ENCODE results near the gene F7. TPM values are rescaled to one million over a fixed set of nuclear protein-coding genes. Genes with fewer than 3 reads are reported as not detected.
A peak's percentile ranks its signal among the peaks of the same experiment; 100 is the strongest.

Gene F7
- total and polyA plus RNA-seq, 2 of the 4 experiments (the other 2 are of a cell fraction), result under 0.01 to 0.07 TPM

DNA sequence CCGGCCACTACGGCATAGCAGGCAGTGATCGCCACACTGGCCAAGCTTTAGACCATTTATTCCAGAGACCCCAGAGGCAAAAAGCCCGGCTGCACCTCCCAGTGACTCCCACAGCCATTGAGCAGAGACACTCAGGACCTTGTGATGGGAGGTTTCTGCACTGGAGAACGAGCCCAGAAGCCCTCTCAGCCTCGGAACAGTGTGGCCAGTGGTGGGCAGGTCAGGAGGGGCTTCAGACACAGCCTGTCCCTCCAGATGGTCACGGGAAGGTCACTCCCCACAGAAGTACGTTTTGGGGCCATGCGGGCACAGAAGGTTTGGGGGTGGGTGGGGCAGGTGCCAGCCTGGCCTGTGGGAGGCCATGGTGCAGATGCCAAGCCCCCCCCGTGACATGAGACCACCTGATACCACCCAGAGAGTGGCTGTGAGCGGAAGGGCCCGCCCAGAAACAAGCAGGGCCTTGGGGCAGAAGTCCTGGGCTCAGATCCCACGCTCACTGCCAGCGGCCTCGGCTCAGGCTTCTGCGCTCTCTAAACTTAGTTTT lies 16.4 kb downstream of the F7 start:
- no peak overlapping the region for H3K27ac ChIP-seq (ENCODE audit: insufficient read depth, low read length)
- peak overlapping the region; percentile 31 for H4K5ac ChIP-seq (ENCODE audit: low read depth, low read length)
- H3K27me3 ChIP-seq (ENCODE audit: control insufficient read depth, insufficient read depth, low read length), result peaks cover 1% of the 10 kb centered on the region; the same call in 1 of the 2 replicates
- H3K23ac ChIP-seq (ENCODE audit: low read depth, low read length), result no peak overlapping the region
- no peaks in the 10 kb centered on the region for H3K9me3 ChIP-seq (ENCODE audit: control insufficient read depth, insufficient read depth, low read length)
- peak overlapping the region in 1 of 2 experiments; percentile 26; a peak in 3 of 4 replicates for H4K8ac ChIP-seq (ENCODE audit: low read depth in 2 of 2, low read length in 2 of 2)
- H2AFZ ChIP-seq (replicated peaks; ENCODE audit: low read length, poor library complexity), result peak overlapping the region; percentile 80
- no peaks in the 10 kb centered on the region for H3K79me1 ChIP-seq (ENCODE audit: low read depth in 1 of 2, low read length in 2 of 2)
- H2AK5ac ChIP-seq (ENCODE audit: low read depth, low read length), result no peak overlapping the region; the same call in 1 of the 2 replicates
- ChIA-PET POLR2A (ENCODE audit: unreplicated experiment) (no interaction called here), CTCF (no interaction called here)
- no peaks in the 10 kb centered on the region for H4K20me1 ChIP-seq (ENCODE audit: insufficient read depth, low read length)
- in situ Hi-C loops (cut with MboI; ENCODE audit: low sequenced_read_pairs) (no loop called here), intact Hi-C loops (cut with micrococcal nuclease) (no loop called here), dilution Hi-C loops (cut with HindIII; ENCODE audit: low sequenced_read_pairs, unreplicated experiment) (no loop called here)
- H2AK9ac ChIP-seq (replicated peaks; ENCODE audit: low read depth, low read length, poor library complexity), result peak overlapping the region; percentile 44
- peak overlapping the region; percentile 3; the same call in 1 of the 2 replicates for H3K4ac ChIP-seq (ENCODE audit: low read depth, low read length)
- no peak overlapping the region for H2BK5ac ChIP-seq (ENCODE audit: low read depth, low read length, poor library complexity, severe bottlenecking)
- H3K4me2 ChIP-seq (ENCODE audit: low read depth, low read length), result no peak overlapping the region
- H3K14ac ChIP-seq (replicated peaks; ENCODE audit: low read depth, low read length), result no peak overlapping the region
- no peak overlapping the region for H2BK15ac ChIP-seq (ENCODE audit: low read depth, low read length)
- no peak overlapping the region for H2BK20ac ChIP-seq (ENCODE audit: low read depth, low read length)
- TF ChIP-seq NFE2L2 (IDR thresholded peaks at IDR 0.05; ENCODE audit: low read depth, low read length) (no peak), CHD1 (IDR thresholded peaks at IDR 0.05; ENCODE audit: low read depth, low read length) (no peak), FOS (IDR thresholded peaks at IDR 0.05; ENCODE audit: low read depth, low read length) (no peak), RCOR1 (IDR thresholded peaks at IDR 0.05; ENCODE audit: insufficient replicate concordance, low read length) (no peak), SMC3 (IDR thresholded peaks at IDR 0.05; ENCODE audit: low read depth, low read length) (no peak), BHLHE40 (IDR thresholded peaks at IDR 0.05; ENCODE audit: low read depth, low read length) (no peak), RFX5 (IDR thresholded peaks at IDR 0.05; ENCODE audit: low read depth, low read length) (no peak), POLR2A (IDR thresholded peaks at IDR 0.05; ENCODE audit: low read depth, low read length) (no peak), MAFK (IDR thresholded peaks at IDR 0.05; ENCODE audit: low read depth, low read length) (no peak)
- TF ChIP-seq, protein P1, sequence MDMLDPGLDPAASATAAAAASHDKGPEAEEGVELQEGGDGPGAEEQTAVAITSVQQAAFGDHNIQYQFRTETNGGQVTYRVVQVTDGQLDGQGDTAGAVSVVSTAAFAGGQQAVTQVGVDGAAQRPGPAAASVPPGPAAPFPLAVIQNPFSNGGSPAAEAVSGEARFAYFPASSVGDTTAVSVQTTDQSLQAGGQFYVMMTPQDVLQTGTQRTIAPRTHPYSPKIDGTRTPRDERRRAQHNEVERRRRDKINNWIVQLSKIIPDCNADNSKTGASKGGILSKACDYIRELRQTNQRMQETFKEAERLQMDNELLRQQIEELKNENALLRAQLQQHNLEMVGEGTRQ (IDR thresholded peaks at IDR 0.05; ENCODE audit: low read depth, low read length), result no peak
- TF ChIP-seq, protein P2, sequence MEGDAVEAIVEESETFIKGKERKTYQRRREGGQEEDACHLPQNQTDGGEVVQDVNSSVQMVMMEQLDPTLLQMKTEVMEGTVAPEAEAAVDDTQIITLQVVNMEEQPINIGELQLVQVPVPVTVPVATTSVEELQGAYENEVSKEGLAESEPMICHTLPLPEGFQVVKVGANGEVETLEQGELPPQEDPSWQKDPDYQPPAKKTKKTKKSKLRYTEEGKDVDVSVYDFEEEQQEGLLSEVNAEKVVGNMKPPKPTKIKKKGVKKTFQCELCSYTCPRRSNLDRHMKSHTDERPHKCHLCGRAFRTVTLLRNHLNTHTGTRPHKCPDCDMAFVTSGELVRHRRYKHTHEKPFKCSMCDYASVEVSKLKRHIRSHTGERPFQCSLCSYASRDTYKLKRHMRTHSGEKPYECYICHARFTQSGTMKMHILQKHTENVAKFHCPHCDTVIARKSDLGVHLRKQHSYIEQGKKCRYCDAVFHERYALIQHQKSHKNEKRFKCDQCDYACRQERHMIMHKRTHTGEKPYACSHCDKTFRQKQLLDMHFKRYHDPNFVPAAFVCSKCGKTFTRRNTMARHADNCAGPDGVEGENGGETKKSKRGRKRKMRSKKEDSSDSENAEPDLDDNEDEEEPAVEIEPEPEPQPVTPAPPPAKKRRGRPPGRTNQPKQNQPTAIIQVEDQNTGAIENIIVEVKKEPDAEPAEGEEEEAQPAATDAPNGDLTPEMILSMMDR (conservative IDR thresholded peaks at IDR 0.05; ENCODE audit: low read depth, low read length), result no peak
- TF ChIP-seq, protein P3, sequence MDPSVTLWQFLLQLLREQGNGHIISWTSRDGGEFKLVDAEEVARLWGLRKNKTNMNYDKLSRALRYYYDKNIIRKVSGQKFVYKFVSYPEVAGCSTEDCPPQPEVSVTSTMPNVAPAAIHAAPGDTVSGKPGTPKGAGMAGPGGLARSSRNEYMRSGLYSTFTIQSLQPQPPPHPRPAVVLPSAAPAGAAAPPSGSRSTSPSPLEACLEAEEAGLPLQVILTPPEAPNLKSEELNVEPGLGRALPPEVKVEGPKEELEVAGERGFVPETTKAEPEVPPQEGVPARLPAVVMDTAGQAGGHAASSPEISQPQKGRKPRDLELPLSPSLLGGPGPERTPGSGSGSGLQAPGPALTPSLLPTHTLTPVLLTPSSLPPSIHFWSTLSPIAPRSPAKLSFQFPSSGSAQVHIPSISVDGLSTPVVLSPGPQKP (IDR thresholded peaks at IDR 0.05; ENCODE audit: borderline replicate concordance, low read depth, low read length), result no peak
- H3K4me1 ChIP-seq (ENCODE audit: control insufficient read depth, insufficient read depth, low read length), result peaks cover 6% of the 10 kb centered on the region; the same call in 1 of the 2 replicates
- no peak overlapping the region for H3K9ac ChIP-seq (ENCODE audit: low read depth, low read length)
- H3K18ac ChIP-seq (ENCODE audit: low read depth, low read length), result no peak overlapping the region
- ATAC-seq (ENCODE audit: low read depth) (peak; percentile 5), DNase-seq (no peak)
- 79% methylated on average over 6 of the region's 16 CpGs; no CpG with 5 or more reads in 1 of the 2 experiments for WGBS, 2 experiments (ENCODE audit: extremely low coverage in 2 of 2, insufficient read length in 1 of 2)
- no TSS peak for BruUV-seq (replicated peaks)
- peaks cover 11% of the 10 kb centered on the region; the same call in 1 of the 2 replicates for H3K9me1 ChIP-seq (ENCODE audit: insufficient read depth, low read length)
- no peak overlapping the region for H4K91ac ChIP-seq (ENCODE audit: insufficient read depth, low read depth, low read length)
- H3K36me3 ChIP-seq (ENCODE audit: control insufficient read depth, insufficient read depth, low read length), result no peaks in the 10 kb centered on the region
- H2BK120ac ChIP-seq (ENCODE audit: low read depth, low read length), result no peak overlapping the region
- H3K56ac ChIP-seq (ENCODE audit: extremely low read depth, insufficient read depth, low read length), result no peak overlapping the region
- H3K4me3 ChIP-seq (ENCODE audit: insufficient read depth, low read depth, low read length), result no peak overlapping the region
